SK-N-MC (cell line): ENCODE measurements around the gene PLA2G6.

Experiments
- EZH2 ChIP-seq: fragments of 200-600 bp; sonication (generic); IDR thresholded peaks from one replicate; pipeline ENCODE4 v1.6.1; 2017; ENCODE audit warnings: antibody characterized with exemption
- POLR2AphosphoS5 ChIP-seq: IDR thresholded peaks from 2 replicates; pipeline ENCODE4 v1.6.1; 2012; ENCODE audit warnings: mild to moderate bottlenecking, low read depth, low read length, borderline replicate concordance

GRCh38 chr22:38069372-38070249, 112.0 kb downstream of the PLA2G6 start:
- TF ChIP-seq EZH2 (no peak), POLR2AphosphoS5 (no peak)
